Occipital lobe (tissue), 2 donors: Measurements from ENCODE around the gene ABRAXAS1. TPM values are rescaled to one million over a fixed set of nuclear protein-coding genes. Genes with fewer than 3 reads are reported as not detected.

Experiments
- DNase-seq: peaks from one replicate; lab custom pipeline; 2025; lab: John Stamatoyannopoulos, UW
- total RNA-seq: library from RNA; depleted of rRNA; stranded (reverse); fragments of >200 nt; gene quantifications from one replicate; pipeline ENCODE4 v1.2.3, GENCODE V29; 2014

The ABRAXAS1 gene
- total RNA-seq, 1 donor from 2014 or later: 7.3 TPM

GRCh38 chr4:83454686-83455085 lies 30.2 kb downstream of the ABRAXAS1 start:
- DNase-seq: no peak

DNA sequence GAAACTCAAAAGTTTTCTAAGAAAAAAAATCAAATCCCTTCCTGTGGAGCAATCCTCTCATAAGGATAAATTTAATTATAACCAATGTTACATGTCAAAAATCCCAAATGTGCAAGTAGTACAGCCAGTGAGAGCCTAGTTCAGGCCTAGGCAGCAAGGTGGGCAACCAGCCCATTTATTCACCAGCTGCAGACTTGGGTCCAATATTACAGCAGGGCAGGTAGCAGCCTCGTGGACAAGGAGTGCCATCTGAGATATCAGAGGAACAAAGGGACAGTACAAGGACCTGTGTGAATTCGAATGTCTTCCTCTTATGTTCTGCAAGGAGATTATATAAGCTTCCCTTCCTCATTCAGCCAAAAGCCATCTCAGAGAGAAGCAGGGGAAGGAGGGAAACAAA lies 35.9 kb downstream of the ABRAXAS1 start:
- no peak for DNase-seq

DNA sequence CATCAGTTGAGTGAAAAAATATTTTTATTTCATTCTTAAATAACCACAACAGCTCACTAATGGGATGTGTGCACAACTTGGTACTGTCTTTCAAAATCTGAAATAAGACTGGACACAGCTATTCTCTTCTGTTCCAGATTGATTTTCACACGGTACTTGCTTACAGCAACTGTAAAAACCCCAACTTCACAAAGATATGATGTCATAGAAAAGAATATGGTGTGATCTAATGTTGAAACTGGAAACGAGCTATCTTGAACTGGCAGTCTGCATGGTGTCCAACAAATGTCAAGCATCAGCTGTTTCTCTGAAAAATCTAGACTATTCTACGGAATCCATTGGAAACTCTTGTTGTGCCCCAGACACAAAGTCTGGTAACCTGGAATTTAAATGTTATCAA lies 44.0 kb downstream of the ABRAXAS1 start:
- DNase-seq: no peak

DNA sequence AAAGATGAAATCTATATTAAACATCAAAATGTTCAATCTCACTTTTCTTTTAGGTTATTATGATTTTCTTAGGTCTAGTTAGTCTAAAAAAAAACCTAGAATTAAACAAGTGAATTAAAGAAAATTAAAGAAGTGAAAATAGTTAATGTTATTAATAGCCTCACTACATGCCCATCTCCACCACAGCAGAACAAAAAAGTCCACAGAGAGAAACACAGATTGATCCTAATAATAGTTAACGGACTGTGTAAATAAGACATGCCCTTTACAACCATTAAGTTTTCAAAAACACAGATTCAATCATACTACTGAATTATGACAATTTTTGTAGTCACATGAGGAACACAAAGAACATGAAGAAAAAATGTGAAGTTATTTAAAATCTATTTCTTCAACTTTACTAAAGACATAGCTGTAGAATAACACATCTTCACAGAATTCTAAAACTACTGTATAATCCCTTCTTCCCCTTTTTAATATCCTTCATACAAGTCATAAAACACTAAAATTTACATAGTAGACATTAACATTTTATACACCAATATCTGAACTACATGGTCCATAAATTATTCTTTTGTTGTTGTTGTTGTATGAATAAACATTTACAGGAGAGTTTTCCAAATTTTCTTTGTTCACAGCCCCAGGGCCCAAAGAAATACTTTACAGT lies 44.6 kb downstream of the ABRAXAS1 start:
- DNase-seq: no peak

GRCh38 chr4:83438719-83439118 lies 46.2 kb downstream of the ABRAXAS1 start:
- DNase-seq: no peak

GRCh38 chr4:83436680-83437079 lies 48.2 kb downstream of the ABRAXAS1 start:
- no peak for DNase-seq

- no peak for DNase-seq
Measured at GRCh38 chr4:83431200-83431599, 53.7 kb downstream of the ABRAXAS1 start.

- DNase-seq: no peak
Measured at GRCh38 chr4:83418211-83418610, 66.7 kb downstream of the ABRAXAS1 start.

DNA sequence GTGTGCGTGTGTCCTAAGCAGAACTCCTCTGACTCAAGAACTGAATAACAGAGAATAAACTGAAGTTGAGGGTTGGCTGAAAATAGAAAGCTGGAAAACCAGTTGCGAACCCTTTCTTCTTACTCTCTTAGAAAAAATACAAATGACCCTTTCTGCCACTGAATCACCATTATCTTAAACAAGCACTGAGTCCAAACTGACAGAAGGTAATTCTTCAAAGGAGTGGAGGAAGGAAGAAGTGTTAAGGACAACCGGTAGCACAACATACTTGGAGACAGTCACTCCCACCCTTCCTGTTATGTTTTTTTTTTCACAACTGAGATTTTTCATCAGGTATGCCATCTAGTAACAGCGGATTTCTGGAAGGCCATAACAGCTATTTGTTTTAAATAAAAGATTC lies 67.3 kb downstream of the ABRAXAS1 start:
- DNase-seq: no peak

DNA sequence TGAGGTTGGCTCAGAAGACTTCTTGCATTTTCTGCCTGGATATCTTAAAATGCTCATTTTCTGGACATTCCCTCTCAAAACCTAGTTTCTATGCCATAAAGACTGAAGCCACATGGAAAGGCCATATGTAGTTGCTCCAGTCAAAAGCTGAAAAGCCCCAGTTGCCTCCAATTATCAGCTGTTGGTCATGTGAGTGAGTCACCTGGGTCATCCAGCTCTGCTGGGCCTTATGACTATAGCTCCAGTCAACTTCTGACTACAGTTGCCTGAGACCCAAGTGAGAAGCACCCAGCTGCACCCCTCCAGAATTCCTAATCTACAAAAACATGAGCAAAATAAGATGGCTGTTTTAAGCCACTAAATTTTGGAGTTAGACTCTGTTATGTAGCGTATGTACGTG lies 71.2 kb downstream of the ABRAXAS1 start:
- DNase-seq: no peak

Other genes starting within 250 kb of the ABRAXAS1 start
- gene COQ2, start 200.3 kb downstream of the ABRAXAS1 start, total RNA-seq: 13.4 TPM
- 1.6 TPM for gene HPSE, start 150.3 kb downstream of the ABRAXAS1 start, total RNA-seq
- gene HELQ, start 29.3 kb downstream of the ABRAXAS1 start, total RNA-seq: 19.8 TPM
- 32.6 TPM for gene MRPS18C, start 29.0 kb downstream of the ABRAXAS1 start, total RNA-seq
- gene GPAT3, start 51.0 kb upstream of the ABRAXAS1 start, total RNA-seq: not detected